GM23248 (cell line): Measurements from ENCODE around the gene DCAKD. TPM values are rescaled to one million over a fixed set of nuclear protein-coding genes. Genes with fewer than 3 reads are reported as not detected.

Experiments used
- DNase-seq: peaks from one replicate; pipeline ENCODE4 v3.0.0-alpha.2; 2015
- H2AFZ ChIP-seq: fragments of 200-600 bp; sonication (generic); 2 replicates; pipeline ENCODE4 v1.6.1; 2016; ENCODE audit warnings: antibody characterized with exemption
- H3F3A ChIP-seq: fragments of 200-600 bp; sonication (generic); 2 replicates; pipeline ENCODE4 v1.6.1; 2016; ENCODE audit warnings: mild to moderate bottlenecking, antibody characterized with exemption, mixed run types; ENCODE audit not compliant: insufficient read depth
- H3K27ac ChIP-seq: fragments of 200-600 bp; sonication (generic); 2 replicates; pipeline ENCODE4 v1.5.1; 2016; ENCODE audit warnings: mild to moderate bottlenecking
- H3K27me3 ChIP-seq: fragments of 200-600 bp; sonication (generic); replicated peaks from 2 replicates; pipeline ENCODE4 v1.6.1; 2016; ENCODE audit warnings: mild to moderate bottlenecking; ENCODE audit not compliant: insufficient read depth
- H3K36me3 ChIP-seq: fragments of 200-600 bp; sonication (generic); 2 replicates; pipeline ENCODE4 v1.6.1; 2016; ENCODE audit warnings: low read depth, mild to moderate bottlenecking
- H3K4me1 ChIP-seq: fragments of 200-600 bp; sonication (generic); 2 replicates; pipeline ENCODE4 v1.6.1; 2016; ENCODE audit warnings: mild to moderate bottlenecking; ENCODE audit not compliant: insufficient read depth
- H3K4me2 ChIP-seq: fragments of 200-600 bp; sonication (generic); one replicate; pipeline ENCODE4 v1.6.1; 2016; ENCODE audit warnings: mild to moderate bottlenecking; ENCODE audit not compliant: unreplicated experiment
- H3K4me3 ChIP-seq: fragments of 200-600 bp; sonication (generic); 2 replicates; pipeline ENCODE4 v1.5.1; 2016; ENCODE audit warnings: mild to moderate bottlenecking
- H3K79me2 ChIP-seq: fragments of 200-600 bp; sonication (generic); 2 replicates; pipeline ENCODE4 v1.6.1; 2016; ENCODE audit warnings: mild to moderate bottlenecking; ENCODE audit not compliant: insufficient read depth
- H3K9ac ChIP-seq: fragments of 200-600 bp; sonication (generic); 2 replicates; pipeline ENCODE4 v1.6.1; 2016; ENCODE audit warnings: mild to moderate bottlenecking
- H3K9me2 ChIP-seq: fragments of 200-600 bp; sonication (generic); 2 replicates; pipeline ENCODE4 v1.6.1; 2016; ENCODE audit warnings: mixed run types, mild to moderate bottlenecking, moderate library complexity; ENCODE audit not compliant: insufficient read depth
- H3K9me3 ChIP-seq: fragments of 200-600 bp; sonication (generic); one replicate; pipeline ENCODE4 v1.6.1; 2017; ENCODE audit warnings: low read depth
- H4K20me1 ChIP-seq: fragments of 200-600 bp; sonication (generic); 2 replicates; pipeline ENCODE4 v1.6.0; 2016; ENCODE audit not compliant: insufficient read depth
- EZH2 ChIP-seq: fragments of 200-600 bp; sonication (generic); IDR thresholded peaks from 2 replicates; pipeline ENCODE4 v1.6.1; 2018; ENCODE audit warnings: antibody characterized with exemption, mild to moderate bottlenecking; ENCODE audit not compliant: insufficient read depth, poor library complexity, severe bottlenecking
- EZH2phosphoT487 ChIP-seq: fragments of 200-600 bp; sonication (generic); IDR thresholded peaks from 2 replicates; pipeline ENCODE4 v1.6.1; 2018; ENCODE audit warnings: antibody characterized with exemption, moderate library complexity, mild to moderate bottlenecking, low read depth; ENCODE audit not compliant: insufficient read depth
- WGBS, 2 experiments: methylation state at CpG; one replicate each; pipeline ENCODE4 v1.1.6; 2015 to 2017; ENCODE audit warnings: low lambda C conversion rate in 2 of 2, low coverage in 1 of 2; ENCODE audit errors: missing lambda C conversion rate in 2 of 2; 5-methylcytosine and 5-hydroxymethylcytosine counted together
- in situ Hi-C: fragments of 300-500 bp; cut with MboI; formaldehyde crosslinking; loops from 2 replicates; pipeline ENCODE4 v1.15.0; 2020
- polyA plus RNA-seq: library from polyadenylated mRNA; unstranded; fragments of >200 nt; fragmentation: Nextera tagmentation; extraction: Ambion mirVana; gene quantifications from 2 replicates; pipeline ENCODE4 v1.2.1, GENCODE V29; 2016
- total RNA-seq: library from RNA; depleted of rRNA; stranded (reverse); fragments of >200 nt; shearing (Covaris generic); gene quantifications from 2 replicates; pipeline ENCODE4 v1.2.3, GENCODE V29; 2014

DCAKD gene
- total and polyA plus RNA-seq, 2 experiments from 2014 or later: 24.8 to 45.8 TPM

- DNase-seq: no peak
- Histone ChIP-seq H2AFZ (no peak overlapping the region), H3F3A (peaks cover 23% of the 10 kb centered on the region), H4K20me1 (no peaks in the 10 kb centered on the region; the same call in 1 of the 2 replicates), H3K4me3 (no peak overlapping the region), H3K9ac (no peak overlapping the region), H3K36me3 (peaks cover 15% of the 10 kb centered on the region), H3K79me2 (peaks cover 94% of the 10 kb centered on the region), H3K4me1 (peaks cover 32% of the 10 kb centered on the region), H3K4me2 (no peak overlapping the region), H3K9me3 (no peaks in the 10 kb centered on the region), H3K27ac (no peak overlapping the region), H3K9me2 (no peaks in the 10 kb centered on the region), H3K27me3 (no peaks in the 10 kb centered on the region)
- no peak for TF ChIP-seq EZH2phosphoT487
- no peak for TF ChIP-seq EZH2
- in situ Hi-C loops: no loop called here
- 88 to 89% methylated on average over 3 of the region's 3 CpGs for WGBS, 2 experiments
Measured at GRCh38 chr17:45077643-45078042, 26.2 kb upstream of the DCAKD start.

- WGBS, 2 experiments: 23 to 28% methylated on average over 5 of the region's 5 CpGs
- Histone ChIP-seq H4K20me1 (no peaks in the 10 kb centered on the region), H3K9me3 (no peaks in the 10 kb centered on the region), H3K9me2 (no peaks in the 10 kb centered on the region), H3K4me1 (peaks cover 32% of the 10 kb centered on the region), H2AFZ (peak overlapping the region; percentile 39; the same call in 1 of the 2 replicates), H3F3A (peaks cover 24% of the 10 kb centered on the region), H3K4me3 (no peak overlapping the region), H3K4me2 (peak overlapping the region; percentile 65), H3K36me3 (no peaks in the 10 kb centered on the region), H3K27ac (peak overlapping the region; percentile 94), H3K27me3 (no peaks in the 10 kb centered on the region), H3K79me2 (peaks cover 94% of the 10 kb centered on the region), H3K9ac (peak overlapping the region; percentile 62)
- peak; percentile 81 for DNase-seq
- in situ Hi-C loops: no loop called here
- TF ChIP-seq EZH2phosphoT487: no peak
- TF ChIP-seq EZH2: no peak
Measured at GRCh38 chr17:45073414-45074070, 22.1 kb upstream of the DCAKD start.

GRCh38 chr17:45070809-45071208 lies 19.4 kb upstream of the DCAKD start:
- H3F3A ChIP-seq: peaks cover 24% of the 10 kb centered on the region
- no peak overlapping the region for H3K4me3 ChIP-seq
- no peaks in the 10 kb centered on the region for H3K27me3 ChIP-seq
- H3K9ac ChIP-seq: no peak overlapping the region
- no peak overlapping the region for H3K27ac ChIP-seq
- H4K20me1 ChIP-seq: no peaks in the 10 kb centered on the region
- TF ChIP-seq EZH2phosphoT487 (no peak), EZH2 (no peak)
- in situ Hi-C loops: no loop called here
- H3K4me2 ChIP-seq: no peak overlapping the region
- H3K36me3 ChIP-seq: 0 out of 2 replicates have a peak, but pooled peaks cover 3% of the 10 kb centered on the region
- WGBS, 2 experiments: 91 to 93% methylated on average over 2 of the region's 2 CpGs
- no peaks in the 10 kb centered on the region for H3K9me3 ChIP-seq
- no peaks in the 10 kb centered on the region for H3K9me2 ChIP-seq
- H3K4me1 ChIP-seq: peaks cover 28% of the 10 kb centered on the region
- no peak for DNase-seq
- no peak overlapping the region for H2AFZ ChIP-seq
- peaks cover 94% of the 10 kb centered on the region for H3K79me2 ChIP-seq

GRCh38 chr17:45070001-45070400 lies 18.6 kb upstream of the DCAKD start:
- Histone ChIP-seq H3K4me2 (no peak overlapping the region), H2AFZ (no peak overlapping the region), H4K20me1 (no peaks in the 10 kb centered on the region), H3K27ac (no peak overlapping the region), H3K27me3 (no peaks in the 10 kb centered on the region), H3K4me3 (no peak overlapping the region), H3K9me3 (no peaks in the 10 kb centered on the region), H3K36me3 (0 out of 2 replicates have a peak, but pooled peaks cover 3% of the 10 kb centered on the region), H3K9ac (no peak overlapping the region), H3K79me2 (peaks cover 94% of the 10 kb centered on the region), H3F3A (peaks cover 24% of the 10 kb centered on the region), H3K4me1 (peaks cover 27% of the 10 kb centered on the region), H3K9me2 (no peaks in the 10 kb centered on the region)
- 97% methylated on average over 8 of the region's 8 CpGs for WGBS, 2 experiments
- DNase-seq: no peak
- TF ChIP-seq EZH2 (no peak), EZH2phosphoT487 (no peak)
- in situ Hi-C loops: no loop called here

GRCh38 chr17:45067637-45068036 lies 16.2 kb upstream of the DCAKD start:
- in situ Hi-C loops: no loop called here
- Histone ChIP-seq H3K4me1 (peaks cover 15% of the 10 kb centered on the region), H3K79me2 (peaks cover 100% of the 10 kb centered on the region), H3K9me3 (no peaks in the 10 kb centered on the region), H3K27ac (0 out of 2 replicates have a peak overlapping the region, but pooled peaks have one; percentile 2), H3K4me3 (no peak overlapping the region), H3K36me3 (0 out of 2 replicates have a peak, but pooled peaks cover 3% of the 10 kb centered on the region), H3F3A (peaks cover 1% of the 10 kb centered on the region; the same call in 1 of the 2 replicates), H3K27me3 (no peaks in the 10 kb centered on the region), H3K9ac (no peak overlapping the region), H3K9me2 (no peaks in the 10 kb centered on the region), H2AFZ (no peak overlapping the region), H3K4me2 (no peak overlapping the region), H4K20me1 (no peaks in the 10 kb centered on the region)
- TF ChIP-seq EZH2phosphoT487 (no peak), EZH2 (no peak)
- WGBS, 2 experiments: 52 to 68% methylated on average over 2 of the region's 2 CpGs
- no peak for DNase-seq
